ENCODE measurements around the gene RECK. TPM values are rescaled to one million over a fixed set of nuclear protein-coding genes. Genes with fewer than 3 reads are reported as not detected.
A peak's percentile ranks its signal among the peaks of the same experiment; 100 is the strongest.
"Not testable (repeated sequence)": the region's sequence is repeated elsewhere in the genome, so short reads cannot be mapped to it uniquely, and the experiment has no call there.

RECK gene
- total RNA-seq, 2 experiments from 2014 or later: 6.1 to 7.2 TPM

DNA sequence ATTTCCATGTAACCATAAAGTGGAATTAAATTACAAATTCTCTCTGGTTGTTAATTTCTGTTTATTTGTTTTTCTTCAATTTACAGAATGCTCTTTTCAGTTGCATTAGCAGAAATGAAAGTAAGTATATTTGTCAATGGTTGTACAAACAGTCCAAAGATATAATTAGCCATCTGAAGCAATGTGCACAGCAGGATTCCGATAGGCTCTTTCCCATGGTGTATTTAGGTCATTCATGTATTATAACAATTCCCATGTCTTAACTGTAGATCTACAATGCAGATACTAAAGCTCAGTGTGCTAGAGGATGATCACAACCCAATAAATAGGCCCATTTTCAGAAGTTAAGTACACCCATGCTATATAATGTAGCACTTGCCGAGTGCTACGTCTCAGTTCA lies 43.8 kb downstream of the RECK start:
- POLR2A ChIA-PET: no interaction called here
- no peak for DNase-seq
- intact Hi-C loops (cut with micrococcal nuclease): no loop called here

DNA sequence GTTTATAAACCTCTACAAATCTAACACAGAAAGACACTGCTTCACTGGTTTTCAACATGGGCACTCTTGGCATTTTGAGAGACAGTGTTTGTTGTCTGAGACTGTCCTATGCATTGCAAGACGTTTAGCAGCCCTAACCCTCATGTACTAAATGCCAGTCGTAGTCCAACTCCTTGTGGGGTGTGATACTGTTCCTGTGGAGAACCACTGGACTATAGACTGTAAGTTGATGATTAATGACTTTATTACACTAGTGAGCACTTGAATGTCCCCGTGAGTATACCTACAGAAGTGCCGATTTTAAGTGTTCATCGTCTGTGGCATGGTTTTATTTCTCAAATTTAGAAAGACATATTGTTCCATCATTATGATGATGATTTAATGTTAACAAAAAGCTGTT lies 46.2 kb downstream of the RECK start:
- H3K27me3 Mint-ChIP-seq: no peaks in the 10 kb centered on the region
- ChIA-PET CTCF (no interaction called here), POLR2A (no interaction called here)
- no peak for DNase-seq
- peaks cover 6% of the 10 kb centered on the region for H3K9me3 Mint-ChIP-seq
- intact Hi-C loops (cut with micrococcal nuclease): no loop called here
- no peak overlapping the region for H3K27ac Mint-ChIP-seq
- peaks cover 24% of the 10 kb centered on the region for H3K36me3 Mint-ChIP-seq
- no peaks in the 10 kb centered on the region for H3K4me1 Mint-ChIP-seq (ENCODE audit: low read depth)
- no peak overlapping the region for H3K4me3 Mint-ChIP-seq

More for the DNA sequence above, 43.8 kb downstream of the RECK start:
- Mint-ChIP-seq H3K27ac (no peak overlapping the region), H3K4me1 (ENCODE audit: low read depth) (no peaks in the 10 kb centered on the region), H3K4me3 (no peak overlapping the region), H3K9me3 (no peaks in the 10 kb centered on the region), H3K36me3 (peaks cover 7% of the 10 kb centered on the region), H3K27me3 (no peaks in the 10 kb centered on the region)
- CTCF ChIA-PET: interaction anchor here (0.9 kb wide), 1 partner anchor 22 kb away, joined by 5 read pairs; no protein-coding TSS in a partner anchor

- no peak for DNase-seq
- H3K9me3 Mint-ChIP-seq: peaks cover 6% of the 10 kb centered on the region
- no peak overlapping the region for H3K27ac Mint-ChIP-seq
- H3K4me3 Mint-ChIP-seq: no peak overlapping the region
- POLR2A ChIA-PET: interaction anchor here (0.6 kb wide), 1 partner anchor 22 kb away, joined by 3 read pairs; no protein-coding TSS in a partner anchor
- CTCF ChIA-PET: interaction anchor here (1.2 to 2.5 kb wide), 3 partner anchors 17 to 103 kb away, joined by 4 to 5 read pairs (median 5); no protein-coding TSS in a partner anchor
- H3K27me3 Mint-ChIP-seq: no peaks in the 10 kb centered on the region
- no peaks in the 10 kb centered on the region for H3K4me1 Mint-ChIP-seq (ENCODE audit: low read depth)
- intact Hi-C loops (cut with micrococcal nuclease): no loop called here
- peaks cover 24% of the 10 kb centered on the region for H3K36me3 Mint-ChIP-seq
Measured at GRCh38 chr9:36086442-36086841, 49.7 kb downstream of the RECK start.

- DNase-seq; intact Hi-C loops (cut with micrococcal nuclease); POLR2A ChIA-PET; H3K27me3 Mint-ChIP-seq; H3K4me3 Mint-ChIP-seq; H3K27ac Mint-ChIP-seq; H3K4me1 Mint-ChIP-seq (ENCODE audit: low read depth); H3K9me3 Mint-ChIP-seq: not testable (repeated sequence)
- peaks cover 27% of the 10 kb centered on the region for H3K36me3 Mint-ChIP-seq
- CTCF ChIA-PET: interaction anchor here (1.5 to 2.5 kb wide), 3 partner anchors 16 to 80 kb away, joined by 5 read pairs; no protein-coding TSS in a partner anchor
Measured at GRCh38 chr9:36087054-36087453, 50.3 kb downstream of the RECK start.

- Mint-ChIP-seq H3K27ac (no peak overlapping the region), H3K4me1 (ENCODE audit: low read depth) (peaks cover 13% of the 10 kb centered on the region), H3K27me3 (no peaks in the 10 kb centered on the region), H3K36me3 (peaks cover 25% of the 10 kb centered on the region), H3K9me3 (peaks cover 6% of the 10 kb centered on the region), H3K4me3 (no peak overlapping the region)
- ChIA-PET POLR2A (no interaction called here), CTCF (interaction anchor here (1.3 to 2.5 kb wide), 3 partner anchors 15 to 79 kb away, joined by 3 to 5 read pairs (median 5); no protein-coding TSS in a partner anchor)
- DNase-seq: no peak
- intact Hi-C loops (cut with micrococcal nuclease): no loop called here
Measured at GRCh38 chr9:36088020-36088419, 51.3 kb downstream of the RECK start.

DNA sequence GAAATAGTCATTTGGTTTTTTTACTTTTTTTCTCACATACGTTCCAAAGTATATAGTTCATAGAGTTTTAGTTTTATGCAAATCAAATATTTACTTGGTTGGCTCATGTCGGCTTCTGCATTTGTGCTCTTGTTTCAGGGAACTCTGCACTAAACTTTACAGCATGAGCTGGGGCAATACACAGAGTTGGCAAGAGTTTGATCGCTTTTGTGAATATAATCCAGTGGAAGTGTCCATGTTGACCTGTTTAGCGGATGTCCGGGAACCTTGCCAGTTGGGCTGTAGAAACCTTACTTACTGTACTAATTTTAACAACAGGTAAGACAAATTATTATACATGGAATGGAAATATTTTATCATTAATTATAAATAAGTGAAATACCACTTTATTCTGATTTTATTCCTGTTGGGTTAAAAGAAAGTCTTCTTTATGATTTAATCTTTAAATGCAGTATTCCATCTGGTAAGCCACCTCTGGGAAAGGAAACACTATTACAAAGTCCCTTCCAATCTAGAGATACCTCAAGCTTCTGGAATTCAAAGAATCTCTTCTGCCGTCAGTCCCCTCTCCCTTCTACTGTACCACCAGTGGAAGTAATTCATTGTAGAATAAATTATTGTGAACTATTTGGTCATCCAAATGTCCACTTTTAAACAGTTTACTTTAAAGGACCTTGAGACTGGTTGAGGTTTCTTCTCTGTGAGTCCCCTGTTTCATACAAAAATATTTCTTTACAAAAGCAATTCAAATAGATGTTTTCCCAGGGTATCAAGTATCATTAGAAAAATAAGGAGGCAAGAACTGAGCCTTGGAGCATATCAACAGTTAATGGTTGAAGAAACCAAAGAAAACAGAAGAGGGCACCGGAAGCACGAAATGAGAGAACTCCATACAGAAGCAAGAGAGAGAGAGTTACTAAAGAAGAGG lies 54.6 kb downstream of the RECK start:
- Mint-ChIP-seq H3K36me3 (peaks cover 16% of the 10 kb centered on the region), H3K4me3 (no peak overlapping the region), H3K27ac (no peak overlapping the region), H3K9me3 (peaks cover 6% of the 10 kb centered on the region), H3K27me3 (no peaks in the 10 kb centered on the region), H3K4me1 (ENCODE audit: low read depth) (peaks cover 14% of the 10 kb centered on the region)
- ChIA-PET POLR2A (no interaction called here), CTCF (interaction anchor here (1.1 to 1.9 kb wide), 4 partner anchors 9 to 75 kb away, joined by 3 to 8 read pairs (median 6); no protein-coding TSS in a partner anchor)
- no peak for DNase-seq
- intact Hi-C loops (cut with micrococcal nuclease): loop anchor here (5.0 kb wide), 1 partner anchor 54 kb away; the partner anchor contains the start of gene RECK

DNA sequence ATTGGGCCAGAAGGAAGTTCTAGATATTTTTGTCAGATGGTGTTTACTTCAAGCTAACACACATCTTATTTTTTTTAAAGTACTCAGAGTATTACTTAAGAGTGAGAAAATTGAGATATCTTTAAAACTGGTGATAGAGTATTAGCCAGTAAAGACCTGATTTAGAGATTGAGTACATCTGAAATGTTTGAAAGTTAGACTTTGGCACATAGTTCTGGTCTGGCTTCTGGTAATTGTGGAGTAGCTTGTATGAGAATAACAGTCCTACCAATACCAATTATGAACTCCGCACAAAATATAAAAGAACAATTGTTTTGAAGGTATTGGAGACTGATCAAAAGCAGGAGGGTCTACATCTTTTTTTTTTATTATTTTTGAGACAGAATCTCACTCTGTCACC lies 55.3 kb downstream of the RECK start:
- intact Hi-C loops (cut with micrococcal nuclease): loop anchor here (2.0 to 5.0 kb wide), 2 partner anchors 19 to 55 kb away; partner anchors contain the start of gene RECK
- peaks cover 9% of the 10 kb centered on the region for H3K36me3 Mint-ChIP-seq
- no peak overlapping the region for H3K4me3 Mint-ChIP-seq
- ChIA-PET CTCF (interaction anchor here (1.1 to 1.9 kb wide), 4 partner anchors 8 to 83 kb away, joined by 3 to 8 read pairs (median 5); no protein-coding TSS in a partner anchor), POLR2A (no interaction called here)
- no peak overlapping the region for H3K27ac Mint-ChIP-seq
- DNase-seq: no peak
- H3K9me3 Mint-ChIP-seq: peaks cover 4% of the 10 kb centered on the region
- H3K27me3 Mint-ChIP-seq: no peaks in the 10 kb centered on the region
- peaks cover 14% of the 10 kb centered on the region for H3K4me1 Mint-ChIP-seq (ENCODE audit: low read depth)

- CTCF ChIA-PET: interaction anchor here (0.7 to 1.9 kb wide), 6 partner anchors 7 to 98 kb away, joined by 3 to 8 read pairs (median 5); partner anchors contain the start of gene CLTA
- Mint-ChIP-seq H3K9me3 (no peaks in the 10 kb centered on the region), H3K4me3 (no peak overlapping the region), H3K27ac (peak overlapping the region; percentile 26), H3K27me3 (no peaks in the 10 kb centered on the region), H3K36me3 (peaks cover 5% of the 10 kb centered on the region), H3K4me1 (ENCODE audit: low read depth) (peaks cover 14% of the 10 kb centered on the region)
- POLR2A ChIA-PET: no interaction called here
- peak; percentile 62 for DNase-seq
- intact Hi-C loops (cut with micrococcal nuclease): loop anchor here (2.0 to 5.0 kb wide), 2 partner anchors 20 to 55 kb away; partner anchors contain the start of gene RECK
Measured at GRCh38 chr9:36092509-36093215, 55.9 kb downstream of the RECK start.

DNA sequence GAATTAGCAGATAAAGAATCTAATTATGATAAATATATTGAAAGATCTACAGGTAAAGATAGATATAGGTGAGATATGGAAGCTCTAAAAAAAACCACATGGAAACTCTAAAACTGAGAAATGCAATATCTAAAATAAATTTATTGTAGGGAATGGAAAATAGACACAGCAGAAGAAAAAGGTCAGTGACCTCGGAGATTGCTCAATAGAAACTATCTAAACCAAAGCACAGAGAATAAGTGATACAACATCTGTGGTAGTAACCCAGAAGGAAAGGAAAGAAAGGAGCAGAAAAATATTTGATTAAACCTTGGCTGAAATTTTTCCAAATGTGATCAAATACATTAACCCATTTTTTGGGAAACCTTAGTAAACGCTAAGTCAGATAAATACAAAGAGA lies 56.7 kb downstream of the RECK start:
- H3K27ac Mint-ChIP-seq: no peak overlapping the region
- intact Hi-C loops (cut with micrococcal nuclease): loop anchor here (2.0 to 5.0 kb wide), 2 partner anchors 21 to 56 kb away; partner anchors contain the start of gene RECK
- POLR2A ChIA-PET: no interaction called here
- peaks cover 14% of the 10 kb centered on the region for H3K4me1 Mint-ChIP-seq (ENCODE audit: low read depth)
- H3K9me3 Mint-ChIP-seq: no peaks in the 10 kb centered on the region
- no peaks in the 10 kb centered on the region for H3K27me3 Mint-ChIP-seq
- CTCF ChIA-PET: interaction anchor here (1.1 to 1.9 kb wide), 2 partner anchors 9 to 86 kb away, joined by 3 to 8 read pairs; no protein-coding TSS in a partner anchor
- DNase-seq: no peak
- peaks cover 5% of the 10 kb centered on the region for H3K36me3 Mint-ChIP-seq
- no peak overlapping the region for H3K4me3 Mint-ChIP-seq

DNA sequence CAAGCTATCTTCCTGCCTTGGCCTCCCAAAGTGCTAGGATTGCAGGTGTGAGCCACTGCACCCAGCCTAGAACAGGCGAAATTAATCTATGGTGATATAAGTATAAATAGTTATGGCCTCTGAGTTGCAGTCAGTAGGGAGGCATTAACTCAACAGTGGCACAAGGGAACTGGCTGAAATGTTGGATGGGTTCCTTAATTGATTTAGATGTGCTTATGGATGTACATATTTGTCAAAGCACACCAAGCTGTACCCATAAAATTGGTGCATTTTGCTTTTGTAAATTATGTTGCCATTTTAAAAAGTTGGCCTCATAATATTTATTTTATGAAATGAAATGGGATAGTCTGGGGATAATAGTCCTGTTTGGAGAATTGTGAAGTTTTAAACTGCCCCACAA lies 63.0 kb downstream of the RECK start:
- POLR2A ChIA-PET: no interaction called here
- intact Hi-C loops (cut with micrococcal nuclease): loop anchor here (5.0 kb wide), 1 partner anchor 142 kb away; the partner anchor contains the start of gene OR2S2
- H3K4me1 Mint-ChIP-seq (ENCODE audit: low read depth): peaks cover 8% of the 10 kb centered on the region

DNA sequence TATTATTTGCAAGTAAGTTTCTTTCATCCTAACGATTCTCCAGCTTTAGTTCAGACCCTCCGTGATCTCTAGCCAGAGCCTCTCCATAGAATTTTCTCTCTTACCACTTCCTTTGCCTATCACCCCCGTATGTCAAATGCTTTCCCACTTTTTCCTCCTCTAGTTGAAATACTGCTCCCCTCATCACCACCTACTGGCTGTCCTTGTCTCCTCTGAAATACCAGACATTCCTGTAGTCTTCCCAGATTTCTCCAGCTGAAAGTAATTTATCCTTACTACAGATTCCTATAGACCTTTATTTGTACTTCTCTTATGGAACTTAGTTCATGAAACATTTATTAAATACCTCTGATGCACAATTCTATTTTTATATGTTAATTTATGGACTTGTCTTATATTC lies 63.8 kb downstream of the RECK start:
- H3K27me3 Mint-ChIP-seq: no peaks in the 10 kb centered on the region
- no peak overlapping the region for H3K4me3 Mint-ChIP-seq
- no peaks in the 10 kb centered on the region for H3K36me3 Mint-ChIP-seq
- DNase-seq: no peak
- peaks cover 8% of the 10 kb centered on the region for H3K4me1 Mint-ChIP-seq (ENCODE audit: low read depth)
- no peaks in the 10 kb centered on the region for H3K9me3 Mint-ChIP-seq
- POLR2A ChIA-PET: interaction anchor here (0.6 to 1.8 kb wide), 2 partner anchors 66 to 465 kb away, joined by 5 to 6 read pairs; no protein-coding TSS in a partner anchor
- H3K27ac Mint-ChIP-seq: no peak overlapping the region
- CTCF ChIA-PET: interaction anchor here (0.5 to 11.8 kb wide), 8 partner anchors 8 to 574 kb away, joined by 3 to 341 read pairs (median 3); partner anchors contain the start of genes CCIN and CLTA
- intact Hi-C loops (cut with micrococcal nuclease): loop anchor here (5.0 kb wide), 1 partner anchor 143 kb away; the partner anchor contains the start of gene OR2S2

More for the DNA sequence above, 63.0 kb downstream of the RECK start:
- DNase-seq: no peak
- no peaks in the 10 kb centered on the region for H3K36me3 Mint-ChIP-seq
- H3K9me3 Mint-ChIP-seq: no peaks in the 10 kb centered on the region
- CTCF ChIA-PET: interaction anchor here (0.8 to 11.8 kb wide), 4 partner anchors 8 to 65 kb away, joined by 3 to 341 read pairs (median 4); partner anchors contain the start of gene CCIN
- no peaks in the 10 kb centered on the region for H3K27me3 Mint-ChIP-seq
- H3K27ac Mint-ChIP-seq: no peak overlapping the region
- H3K4me3 Mint-ChIP-seq: no peak overlapping the region

Data from activated CD4-positive, alpha-beta memory T cell treated with anti-CD3 and anti-CD28 coated beads for 36 hours (primary cell).